Activated T-cell treated with anti-CD3 and anti-CD28 coated beads, Interleukin-2, amount 50 U/mL, for 72 hours (primary cell): ENCODE results near the gene ELFN2. TPM values are rescaled to one million over a fixed set of nuclear protein-coding genes. Genes with fewer than 3 reads are reported as not detected.

Source experiments
- ATAC-seq, 2 donors: fragments of 150-1000 bp; cut with Tn5 transposase; replicated peaks in 1 of 2; 2 replicates each; pipeline ENCODE4 v1.10.0; 2021; ENCODE audit warnings: moderate library complexity in 2 of 2, mild to moderate bottlenecking in 1 of 2
- DNase-seq, 2 donors: peaks; one replicate each; pipeline ENCODE4 v3.0.0; 2021 to 2022; ENCODE audit warnings: mixed read lengths in 1 of 2
- H3K27ac Mint-ChIP-seq: one replicate; pipeline ENCODE4 v1.8.0; 2022; ENCODE audit warnings: mild to moderate bottlenecking, moderate library complexity, mixed read lengths
- H3K27me3 Mint-ChIP-seq: one replicate; pipeline ENCODE4 v1.8.0; 2022; ENCODE audit warnings: low read depth, mixed read lengths
- H3K36me3 Mint-ChIP-seq, 2 donors: one replicate each; pipeline ENCODE4 v1.8.0; 2022; ENCODE audit warnings: mixed read lengths in 2 of 2, mild to moderate bottlenecking in 1 of 2; ENCODE audit not compliant: insufficient read depth in 2 of 2
- H3K4me1 Mint-ChIP-seq: one replicate; pipeline ENCODE4 v1.8.0; 2022; ENCODE audit warnings: low read depth, mixed read lengths
- H3K4me3 Mint-ChIP-seq, 2 donors: one replicate each; pipeline ENCODE4 v1.8.0; 2022; ENCODE audit warnings: mild to moderate bottlenecking in 2 of 2, mixed read lengths in 2 of 2, moderate library complexity in 2 of 2
- H3K9me3 Mint-ChIP-seq, 2 donors: one replicate each; pipeline ENCODE4 v1.8.0; 2022; ENCODE audit warnings: mixed read lengths in 2 of 2
- total RNA-seq, 2 donors: library from RNA; stranded (reverse); gene quantifications; one replicate each; pipeline ENCODE4 v1.2.3, GENCODE V29; 2022

Gene ELFN2
- total RNA-seq, 2 donors from 2014 or later, result 0.58 to 0.62 TPM

GRCh38 chr22:37376643-37377042 lies 50.6 kb downstream of the ELFN2 start:
- DNase-seq (no peak), ATAC-seq (no peak)
- Mint-ChIP-seq H3K36me3 (no peaks in the 10 kb centered on the region), H3K4me1 (no peaks in the 10 kb centered on the region), H3K27me3 (peaks cover 5% of the 10 kb centered on the region), H3K27ac (no peak overlapping the region), H3K9me3 (no peaks in the 10 kb centered on the region), H3K4me3 (no peak overlapping the region)

DNA sequence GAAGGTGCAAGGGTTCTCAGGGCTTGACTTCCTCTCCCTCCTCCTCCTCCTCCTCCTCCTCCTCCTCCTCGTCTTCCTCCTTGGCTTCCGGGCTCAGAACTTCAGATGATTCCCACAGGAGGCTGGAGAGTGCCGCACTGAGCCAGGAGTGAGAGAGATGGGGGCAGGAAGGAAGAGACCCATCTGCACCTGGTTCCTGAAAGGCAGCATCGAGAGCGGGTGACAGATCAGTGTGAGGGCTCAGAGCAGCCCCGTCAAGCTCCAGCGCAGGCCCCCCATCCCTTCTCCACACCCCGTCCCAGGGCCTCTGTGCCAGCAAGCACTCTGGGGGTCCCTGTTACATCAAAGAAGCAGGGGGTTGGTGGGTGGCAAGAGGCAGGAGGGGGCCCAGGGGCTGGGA lies 51.5 kb downstream of the ELFN2 start:
- no peak for DNase-seq
- Mint-ChIP-seq H3K9me3 (no peaks in the 10 kb centered on the region), H3K27ac (no peak overlapping the region), H3K4me3 (no peak overlapping the region), H3K36me3 (no peaks in the 10 kb centered on the region), H3K27me3 (peaks cover 5% of the 10 kb centered on the region), H3K4me1 (no peaks in the 10 kb centered on the region)
- no peak for ATAC-seq

- no peaks in the 10 kb centered on the region for H3K9me3 Mint-ChIP-seq
These were observed 52.7 kb downstream of the ELFN2 start for GRCh38 chr22:37374571-37374970.

GRCh38 chr22:37373451-37373850 lies 53.8 kb downstream of the ELFN2 start:
- DNase-seq, result no peak
- H3K4me1 Mint-ChIP-seq, result no peaks in the 10 kb centered on the region
- no peak for ATAC-seq
- peaks cover 5% of the 10 kb centered on the region for H3K27me3 Mint-ChIP-seq
- H3K9me3 Mint-ChIP-seq, result no peaks in the 10 kb centered on the region
- no peak overlapping the region for H3K4me3 Mint-ChIP-seq
- no peaks in the 10 kb centered on the region for H3K36me3 Mint-ChIP-seq
- no peak overlapping the region for H3K27ac Mint-ChIP-seq

More at GRCh38 chr22:37374571-37374970, 52.7 kb downstream of the ELFN2 start:
- Mint-ChIP-seq H3K36me3 (no peaks in the 10 kb centered on the region), H3K4me1 (no peaks in the 10 kb centered on the region), H3K27ac (no peak overlapping the region), H3K4me3 (no peak overlapping the region), H3K27me3 (peaks cover 5% of the 10 kb centered on the region)
- DNase-seq (no peak), ATAC-seq (no peak)

DNA sequence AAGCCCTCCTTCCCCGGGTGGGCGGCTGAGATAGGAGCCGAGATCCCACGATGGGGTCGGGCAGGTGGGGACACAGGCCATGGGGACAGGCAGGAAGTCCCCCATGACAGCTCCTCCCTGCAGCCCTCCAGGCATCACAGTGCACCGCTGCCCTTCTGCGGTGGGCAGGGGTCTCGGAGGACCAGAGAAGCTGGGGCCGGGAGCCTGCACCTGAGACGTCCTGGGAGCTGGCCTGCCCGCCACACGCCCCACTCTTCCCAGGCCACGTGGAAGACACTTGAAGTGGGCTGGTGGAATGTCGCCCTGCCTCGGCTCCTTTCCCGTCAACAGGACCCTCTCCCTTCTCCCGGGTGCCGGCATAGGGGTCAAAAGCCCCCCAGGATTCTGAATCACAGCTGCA lies 55.4 kb downstream of the ELFN2 start:
- H3K36me3 Mint-ChIP-seq, result no peaks in the 10 kb centered on the region
- no peak for ATAC-seq
- no peaks in the 10 kb centered on the region for H3K27me3 Mint-ChIP-seq

DNA sequence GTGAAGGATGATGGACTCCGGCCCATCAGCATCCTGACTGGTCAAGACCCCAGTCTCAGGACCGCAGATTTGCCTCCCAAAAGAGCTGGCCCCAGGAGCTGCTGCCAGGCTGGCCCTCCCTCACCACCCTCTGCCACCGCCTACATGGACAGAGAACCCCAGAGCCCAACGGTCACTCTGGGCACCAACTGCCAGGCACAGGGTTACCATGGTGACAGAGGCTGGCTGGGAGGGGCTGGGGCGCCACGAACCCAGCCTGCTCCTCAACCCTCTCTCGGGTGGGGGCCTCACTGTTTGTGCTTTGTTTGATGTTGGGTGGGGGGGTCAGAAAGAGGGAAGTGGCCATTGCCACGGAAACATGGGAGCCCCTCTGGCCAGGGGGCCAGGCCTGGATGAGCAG lies 55.8 kb downstream of the ELFN2 start:
- no peak overlapping the region for H3K4me3 Mint-ChIP-seq
- ATAC-seq, result no peak
- no peaks in the 10 kb centered on the region for H3K4me1 Mint-ChIP-seq
- no peak for DNase-seq
- no peaks in the 10 kb centered on the region for H3K9me3 Mint-ChIP-seq
- no peaks in the 10 kb centered on the region for H3K36me3 Mint-ChIP-seq
- H3K27me3 Mint-ChIP-seq, result no peaks in the 10 kb centered on the region
- no peak overlapping the region for H3K27ac Mint-ChIP-seq

More for the DNA sequence above, 55.4 kb downstream of the ELFN2 start:
- Mint-ChIP-seq H3K9me3 (no peaks in the 10 kb centered on the region), H3K27ac (no peak overlapping the region), H3K4me1 (no peaks in the 10 kb centered on the region), H3K4me3 (no peak overlapping the region)
- DNase-seq, result no peak

GRCh38 chr22:37370306-37370979 lies 56.8 kb downstream of the ELFN2 start:
- Mint-ChIP-seq H3K4me1 (no peaks in the 10 kb centered on the region), H3K27ac (no peak overlapping the region), H3K27me3 (no peaks in the 10 kb centered on the region), H3K36me3 (no peaks in the 10 kb centered on the region), H3K9me3 (no peaks in the 10 kb centered on the region), H3K4me3 (no peak overlapping the region)
- DNase-seq, result no peak
- ATAC-seq, result no peak

- no peaks in the 10 kb centered on the region for H3K27me3 Mint-ChIP-seq
- H3K36me3 Mint-ChIP-seq, result no peaks in the 10 kb centered on the region
- ATAC-seq, result no peak
- H3K4me3 Mint-ChIP-seq, result no peak overlapping the region
- H3K9me3 Mint-ChIP-seq, result no peaks in the 10 kb centered on the region
- DNase-seq, result no peak
- no peak overlapping the region for H3K27ac Mint-ChIP-seq
- H3K4me1 Mint-ChIP-seq, result no peaks in the 10 kb centered on the region
These were observed 57.8 kb downstream of the ELFN2 start for GRCh38 chr22:37369483-37369882.

DNA sequence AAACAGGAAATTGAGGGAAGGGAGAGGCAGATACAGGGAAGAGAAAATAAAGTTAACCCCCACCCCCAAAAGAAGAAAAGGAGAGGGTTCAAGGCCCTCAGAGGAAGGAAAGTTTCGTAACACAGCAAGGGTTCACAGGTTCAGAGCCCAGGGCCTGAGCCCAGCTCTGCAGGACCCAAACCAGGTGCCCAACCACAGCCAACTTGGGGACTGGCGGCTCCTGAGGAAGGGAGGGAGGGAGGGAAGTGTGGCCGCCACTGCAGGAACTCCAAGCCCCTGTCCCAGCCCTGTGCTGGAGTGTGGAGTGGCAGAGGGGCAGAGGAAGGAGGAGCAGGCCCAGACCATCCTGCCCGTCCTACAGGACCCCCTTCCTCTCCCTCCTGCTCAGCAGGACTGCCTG lies 59.2 kb downstream of the ELFN2 start:
- Mint-ChIP-seq H3K4me3 (no peak overlapping the region), H3K36me3 (no peaks in the 10 kb centered on the region), H3K27me3 (no peaks in the 10 kb centered on the region), H3K27ac (no peak overlapping the region), H3K9me3 (no peaks in the 10 kb centered on the region), H3K4me1 (no peaks in the 10 kb centered on the region)
- DNase-seq (no peak), ATAC-seq (no peak)

- Mint-ChIP-seq H3K4me1 (peaks cover 2% of the 10 kb centered on the region), H3K27ac (no peak overlapping the region), H3K4me3 (no peak overlapping the region), H3K36me3 (no peaks in the 10 kb centered on the region), H3K9me3 (no peaks in the 10 kb centered on the region), H3K27me3 (no peaks in the 10 kb centered on the region)
- DNase-seq (no peak), ATAC-seq (no peak)
These were observed 60.7 kb downstream of the ELFN2 start for GRCh38 chr22:37366601-37367000.

- ATAC-seq (no peak), DNase-seq (no peak)
- Mint-ChIP-seq H3K9me3 (no peaks in the 10 kb centered on the region), H3K36me3 (no peaks in the 10 kb centered on the region), H3K4me1 (peaks cover 5% of the 10 kb centered on the region), H3K27me3 (no peaks in the 10 kb centered on the region), H3K4me3 (no peak overlapping the region), H3K27ac (no peak overlapping the region)
These were observed 61.3 kb downstream of the ELFN2 start for GRCh38 chr22:37365950-37366349.

- Mint-ChIP-seq H3K9me3 (no peaks in the 10 kb centered on the region), H3K27ac (no peak overlapping the region), H3K27me3 (no peaks in the 10 kb centered on the region), H3K4me3 (no peak overlapping the region), H3K4me1 (peaks cover 5% of the 10 kb centered on the region), H3K36me3 (no peaks in the 10 kb centered on the region)
- ATAC-seq (no peak), DNase-seq (no peak)
These were observed 63.9 kb downstream of the ELFN2 start for GRCh38 chr22:37363261-37363992.

- no peak overlapping the region for H3K4me3 Mint-ChIP-seq
- no peak overlapping the region for H3K27ac Mint-ChIP-seq
These were observed 64.7 kb downstream of the ELFN2 start for GRCh38 chr22:37362621-37363020.

DNA sequence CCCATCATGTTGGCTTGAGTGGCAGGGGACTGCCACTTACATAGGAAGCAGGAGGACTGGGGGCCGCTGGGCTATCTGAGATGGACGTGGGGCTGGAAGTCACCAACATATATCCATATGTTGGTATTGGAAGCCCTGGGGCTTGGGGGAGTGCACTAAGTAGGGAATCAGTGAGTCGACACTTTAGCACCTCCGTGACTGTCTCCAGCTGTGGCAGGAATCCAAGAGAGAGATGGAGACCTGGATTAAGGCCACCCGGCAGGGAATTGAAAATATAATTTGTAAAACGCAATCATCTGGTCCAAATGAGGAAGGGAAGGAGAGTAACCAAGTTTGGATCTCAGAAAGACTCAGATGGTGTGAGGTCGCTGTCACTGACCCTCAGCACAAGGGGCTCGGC lies 68.4 kb downstream of the ELFN2 start:
- Mint-ChIP-seq H3K4me1 (peaks cover 5% of the 10 kb centered on the region), H3K36me3 (no peaks in the 10 kb centered on the region), H3K4me3 (no peak overlapping the region), H3K27me3 (no peaks in the 10 kb centered on the region), H3K27ac (no peak overlapping the region), H3K9me3 (no peaks in the 10 kb centered on the region)
- DNase-seq (no peak), ATAC-seq (no peak)

More at GRCh38 chr22:37362621-37363020, 64.7 kb downstream of the ELFN2 start:
- no peaks in the 10 kb centered on the region for H3K36me3 Mint-ChIP-seq
- H3K4me1 Mint-ChIP-seq, result peaks cover 5% of the 10 kb centered on the region
- H3K9me3 Mint-ChIP-seq, result no peaks in the 10 kb centered on the region
- DNase-seq (no peak), ATAC-seq (no peak)
- H3K27me3 Mint-ChIP-seq, result no peaks in the 10 kb centered on the region
